ENCODE measurements around the gene JAML.
"Not testable (repeated sequence)": the region's sequence is repeated elsewhere in the genome, so short reads cannot be mapped to it uniquely, and the experiment has no call there.

JAML gene

DNA sequence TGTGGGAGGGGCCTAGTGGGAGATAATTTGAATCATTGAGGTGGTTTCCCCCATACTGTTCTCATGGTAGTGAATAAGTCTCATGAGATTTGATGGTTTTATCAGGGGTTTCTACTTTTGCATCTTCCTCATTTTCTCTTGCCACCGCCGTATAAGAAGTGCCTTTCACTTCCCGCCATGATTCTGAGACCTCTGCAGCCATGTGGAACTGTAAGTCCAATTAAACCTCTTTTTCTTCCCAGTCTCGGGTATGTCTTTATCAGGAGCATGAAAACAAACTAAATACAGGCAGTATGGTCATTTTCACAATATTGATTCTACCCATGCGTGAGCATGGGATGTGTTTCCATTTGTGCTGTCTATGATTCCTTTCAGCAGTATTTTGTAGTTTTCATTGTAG lies 32.0 kb downstream of the JAML start:
- not testable (repeated sequence) for DNase-seq

DNA sequence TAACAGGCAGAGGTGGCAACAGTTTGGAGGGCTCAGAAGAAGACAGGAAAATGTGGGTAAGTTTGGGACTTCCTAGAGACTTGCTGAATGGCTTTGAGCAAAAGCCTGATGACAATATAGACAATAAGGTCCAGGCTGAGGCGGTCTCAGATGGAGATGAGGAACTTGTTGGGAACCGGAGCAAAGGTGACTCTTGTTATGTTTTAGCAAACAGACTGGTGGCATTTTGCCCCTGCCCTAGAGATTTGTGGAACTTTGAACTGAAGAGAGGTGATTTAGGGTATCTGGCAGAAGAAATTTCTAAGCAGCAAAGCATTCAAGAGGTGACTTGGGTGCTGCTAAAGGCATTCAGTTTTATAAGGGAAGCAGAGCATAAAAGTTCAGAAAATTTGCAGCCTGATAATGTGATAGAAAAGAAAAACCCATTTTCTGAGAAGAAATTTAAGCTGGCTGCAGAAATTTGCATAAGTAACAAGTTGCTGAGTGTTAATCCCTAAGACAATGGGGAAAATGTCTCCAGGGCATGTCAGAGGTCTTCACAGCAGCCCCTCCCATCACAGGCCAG lies 33.8 kb downstream of the JAML start:
- not testable (repeated sequence) for DNase-seq

DNA sequence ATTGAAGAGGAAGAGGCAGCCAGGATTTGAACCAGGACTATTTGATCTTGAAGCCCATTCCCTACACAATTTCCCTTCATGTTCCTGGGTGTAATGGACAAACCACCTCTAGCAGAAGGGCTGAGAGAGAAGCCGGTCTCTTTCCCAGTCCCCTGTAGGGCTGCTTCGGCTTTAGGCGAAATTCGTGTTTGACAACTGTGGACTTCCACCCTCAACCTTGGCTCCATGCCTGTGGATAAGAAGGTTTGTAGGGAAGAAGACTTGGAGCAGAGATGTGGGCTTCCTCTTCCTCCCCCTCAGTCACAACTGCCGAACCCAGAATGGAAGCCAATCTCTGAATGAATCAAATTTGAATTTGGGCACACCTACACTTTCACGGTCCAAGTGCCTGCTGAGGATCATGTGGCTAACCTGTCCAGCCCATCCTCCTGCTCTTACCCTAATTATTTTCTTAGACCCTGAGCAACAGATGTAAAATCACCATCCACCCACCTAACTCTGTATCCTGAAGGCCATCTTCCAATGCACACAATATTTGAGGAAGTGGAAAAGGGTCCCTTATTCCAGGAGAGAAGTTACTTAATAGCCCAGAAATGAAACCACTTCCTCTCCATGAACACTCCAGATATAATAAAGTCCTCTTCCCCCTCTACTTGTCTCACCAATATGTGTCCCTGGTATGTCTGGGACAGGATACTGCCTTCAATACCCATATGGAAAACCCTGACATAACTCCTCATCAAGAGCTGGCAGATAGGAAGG lies 38.3 kb downstream of the JAML start:
- DNase-seq = no peak

GRCh38 chr11:118184784-118185579 lies 39.8 kb downstream of the JAML start:
- DNase-seq = no peak

DNA sequence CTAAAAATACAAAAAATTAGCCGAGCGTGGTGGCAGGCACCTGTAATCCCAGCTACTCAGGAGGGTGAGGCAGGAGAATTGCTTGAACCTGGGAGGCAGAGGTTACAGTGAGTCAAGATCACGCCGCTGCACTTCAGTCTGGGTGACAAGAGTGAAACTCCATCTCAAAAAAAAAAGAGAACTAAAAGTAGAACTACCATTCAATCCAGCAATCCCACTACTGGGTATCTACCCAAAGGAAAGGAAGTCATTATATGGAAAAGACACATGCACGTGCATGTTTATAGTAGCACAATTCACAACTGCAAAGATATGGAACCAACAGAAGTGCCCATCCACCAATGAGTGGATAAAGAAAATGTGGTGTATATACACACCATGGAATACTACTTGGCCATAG lies 41.1 kb downstream of the JAML start:
- DNase-seq = not testable (repeated sequence)

DNA sequence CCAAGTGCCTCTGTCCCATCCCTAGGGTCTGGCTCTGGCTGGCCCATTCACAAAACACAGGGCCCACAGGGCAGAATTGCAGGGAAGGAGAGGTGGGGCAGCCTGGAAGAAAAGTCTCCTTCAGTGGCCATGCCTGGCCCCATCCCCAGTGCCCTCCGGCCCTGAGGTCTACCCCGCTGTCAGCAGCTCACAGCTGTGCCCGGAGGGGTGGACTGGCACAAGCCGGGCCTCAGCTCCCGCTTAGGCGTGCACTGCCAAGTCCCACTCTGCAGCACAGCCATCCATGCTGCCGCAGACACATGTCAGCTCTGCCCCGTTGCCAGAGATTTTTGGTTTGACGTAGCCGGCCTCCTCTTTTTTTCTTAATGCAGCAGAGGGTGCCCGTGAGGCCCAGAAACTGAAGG lies 44.5 kb downstream of the JAML start:
- DNase-seq = no peak

GRCh38 chr11:118176778-118177134 lies 48.1 kb downstream of the JAML start:
- DNase-seq = no peak

- no peak for DNase-seq
Measured at GRCh38 chr11:118175993-118176777, 48.6 kb downstream of the JAML start, which contains the start of gene SCN2B. SCN2B (minus strand) TSS chr11:118176639; CDS start chr11:118176431, 208 bp downstream.

- peak; percentile 54 for DNase-seq
Measured at GRCh38 chr11:118175031-118175992, 49.5 kb downstream of the JAML start.

DNA sequence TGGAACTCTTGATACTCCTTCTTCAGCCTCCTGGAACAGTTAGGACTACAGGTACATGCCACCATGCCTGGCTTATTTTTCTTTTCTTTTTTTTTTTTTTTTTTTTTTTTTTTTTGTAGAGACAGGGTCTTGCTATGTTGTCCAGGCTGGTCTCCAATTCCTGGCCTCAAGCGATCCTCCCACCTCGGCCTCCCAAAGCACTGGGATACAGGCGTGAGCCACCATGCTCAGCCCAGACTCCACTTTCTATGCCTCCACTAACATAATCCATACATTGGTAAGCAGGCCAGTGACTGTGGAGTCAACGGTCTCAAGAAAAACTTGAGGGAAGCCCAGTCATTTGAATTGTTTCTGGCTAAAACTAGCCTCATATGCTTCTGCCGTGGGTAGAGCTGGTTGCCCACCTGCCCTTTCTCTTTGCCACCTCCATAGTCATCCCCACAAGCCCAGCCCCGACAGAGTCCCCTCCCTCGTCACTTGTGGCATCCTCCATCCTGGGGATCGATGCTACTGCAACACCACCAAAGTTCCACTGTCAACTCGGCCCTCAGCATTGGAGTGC lies 50.7 kb downstream of the JAML start:
- DNase-seq = no peak

DNA sequence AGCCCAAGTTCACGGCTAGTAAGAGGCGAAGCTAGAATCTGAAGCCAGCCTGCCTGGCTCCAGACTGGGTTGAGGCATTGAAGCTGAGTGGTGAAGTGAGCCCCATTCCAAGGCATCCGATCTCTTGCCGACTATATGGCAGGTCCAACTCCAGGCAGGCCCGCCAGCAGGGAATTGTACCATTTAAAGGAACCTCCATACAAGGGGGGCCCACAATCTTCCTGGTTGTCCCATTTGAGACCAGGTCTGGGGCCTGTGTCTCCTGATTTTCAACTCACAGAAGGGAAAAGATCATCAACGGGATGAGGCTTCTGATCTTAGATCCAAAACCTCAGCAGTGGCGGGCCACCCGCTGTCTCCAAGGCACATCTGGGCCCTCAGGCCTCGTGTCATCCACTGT lies 52.5 kb downstream of the JAML start:
- no peak for DNase-seq

DNA sequence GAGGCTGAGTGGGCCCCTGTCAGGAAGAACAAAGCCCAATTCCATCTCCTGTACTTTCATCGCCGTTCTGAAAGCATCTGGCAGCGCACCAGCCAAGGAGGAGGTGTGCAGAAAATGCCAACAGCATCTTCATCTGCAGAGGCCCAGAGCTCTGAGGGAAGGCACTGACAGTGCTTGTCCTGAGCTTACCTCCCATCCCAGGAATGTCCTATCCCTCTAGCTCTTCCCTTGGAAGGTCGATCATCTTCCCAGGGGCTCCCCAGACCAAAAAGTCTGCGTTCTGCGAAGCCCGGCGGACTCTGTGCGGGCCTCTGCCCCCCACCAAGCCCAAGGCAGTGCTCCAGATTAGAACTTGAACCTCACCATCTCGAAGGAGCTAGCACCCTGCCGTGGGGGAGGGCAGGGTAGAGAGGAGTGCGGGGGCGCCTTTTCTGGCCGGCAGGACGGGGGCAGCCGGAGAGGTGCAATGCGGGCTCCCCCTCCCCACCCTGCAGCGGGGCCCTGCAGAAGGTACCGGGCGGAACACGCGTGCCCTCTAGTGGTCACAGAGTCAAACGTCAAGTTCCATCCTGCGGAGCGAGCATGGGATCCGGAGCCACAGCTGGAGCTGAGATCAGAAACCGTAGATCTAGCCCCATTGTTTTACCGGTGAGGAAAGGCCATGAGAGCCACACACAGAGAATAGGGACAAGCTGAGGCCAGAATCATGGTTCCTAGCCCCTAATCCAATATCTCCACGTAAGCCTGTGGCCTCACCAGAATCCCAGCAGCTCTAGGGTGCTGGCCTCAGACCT lies 53.3 kb downstream of the JAML start:
- peak; percentile 89 for DNase-seq

- DNase-seq = peak; percentile 43
Measured at GRCh38 chr11:118170882-118171268, 53.9 kb downstream of the JAML start.

GRCh38 chr11:118170231-118170630 lies 54.6 kb downstream of the JAML start:
- no peak for DNase-seq

- DNase-seq = no peak
Measured at GRCh38 chr11:118169300-118170140, 55.3 kb downstream of the JAML start.

GRCh38 chr11:118168751-118169150 lies 56.1 kb downstream of the JAML start:
- DNase-seq = no peak

GRCh38 chr11:118168316-118168715 lies 56.5 kb downstream of the JAML start:
- DNase-seq = no peak

DNA sequence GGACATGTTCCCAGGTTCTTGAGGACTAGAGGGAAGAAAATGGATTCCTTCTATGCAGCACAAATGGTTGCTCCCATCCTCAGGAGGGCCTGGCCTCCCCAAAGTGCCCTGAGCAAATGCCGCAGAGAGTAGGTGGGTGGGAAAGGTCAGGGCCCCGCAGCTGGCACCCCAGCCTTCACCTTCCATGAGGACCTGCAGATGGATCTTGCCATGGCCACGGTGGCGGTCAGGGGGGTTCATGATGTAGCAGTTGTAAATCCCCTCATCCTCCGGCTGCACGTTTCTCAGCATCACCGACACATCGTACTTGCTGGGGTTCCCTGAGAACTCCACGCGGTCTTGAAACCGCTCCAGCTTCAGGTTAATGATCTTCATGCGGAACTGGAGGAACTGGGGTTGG lies 56.9 kb downstream of the JAML start:
- DNase-seq = no peak

GRCh38 chr11:118167253-118167652 lies 57.6 kb downstream of the JAML start:
- DNase-seq = no peak

GRCh38 chr11:118166641-118167040 lies 58.2 kb downstream of the JAML start:
- no peak for DNase-seq

All from NCI-H510A treated with DMSO at 0.1 percent for 48 hours (cell line).